Measurements from ENCODE around the gene INSYN2B. TPM values are rescaled to one million over a fixed set of nuclear protein-coding genes. Genes with fewer than 3 reads are reported as not detected.

INSYN2B gene
- total and polyA plus RNA-seq, 11 donors = 0.12 to 0.59 (median 0.17) TPM; not detected in 6

- intact Hi-C loops (cut with DNase I) = no loop called here
- 48 to 62% (median 52%) methylated on average over 8 of the region's 8 CpGs for WGBS, 4 donors
- peak; percentile 17 to 66 (median 37) for DNase-seq
These were observed 9.2 kb downstream of the INSYN2B start for GRCh38 chr5:169970911-169971765.

GRCh38 chr5:169970339-169970738, 10.0 kb downstream of the INSYN2B start:
- Histone ChIP-seq H3K27ac (no peak overlapping the region), H3K9me3 (no peaks in the 10 kb centered on the region), H3K4me3 (no peak overlapping the region), H3K36me3 (no peaks in the 10 kb centered on the region), H3K4me1 (peaks cover 0 to 13% (median 0%) of the 10 kb centered on the region in 12 donors), H3K27me3 (peaks cover 0 to 12% (median 0%) of the 10 kb centered on the region in 9 donors)
- intact Hi-C loops (cut with DNase I) = no loop called here
- DNase-seq (no peak), ATAC-seq (no peak)
- TF ChIP-seq, protein P1, sequence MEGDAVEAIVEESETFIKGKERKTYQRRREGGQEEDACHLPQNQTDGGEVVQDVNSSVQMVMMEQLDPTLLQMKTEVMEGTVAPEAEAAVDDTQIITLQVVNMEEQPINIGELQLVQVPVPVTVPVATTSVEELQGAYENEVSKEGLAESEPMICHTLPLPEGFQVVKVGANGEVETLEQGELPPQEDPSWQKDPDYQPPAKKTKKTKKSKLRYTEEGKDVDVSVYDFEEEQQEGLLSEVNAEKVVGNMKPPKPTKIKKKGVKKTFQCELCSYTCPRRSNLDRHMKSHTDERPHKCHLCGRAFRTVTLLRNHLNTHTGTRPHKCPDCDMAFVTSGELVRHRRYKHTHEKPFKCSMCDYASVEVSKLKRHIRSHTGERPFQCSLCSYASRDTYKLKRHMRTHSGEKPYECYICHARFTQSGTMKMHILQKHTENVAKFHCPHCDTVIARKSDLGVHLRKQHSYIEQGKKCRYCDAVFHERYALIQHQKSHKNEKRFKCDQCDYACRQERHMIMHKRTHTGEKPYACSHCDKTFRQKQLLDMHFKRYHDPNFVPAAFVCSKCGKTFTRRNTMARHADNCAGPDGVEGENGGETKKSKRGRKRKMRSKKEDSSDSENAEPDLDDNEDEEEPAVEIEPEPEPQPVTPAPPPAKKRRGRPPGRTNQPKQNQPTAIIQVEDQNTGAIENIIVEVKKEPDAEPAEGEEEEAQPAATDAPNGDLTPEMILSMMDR (IDR thresholded peaks at IDR 0.05) = no peak
- TF ChIP-seq POLR2A (IDR thresholded peaks at IDR 0.05) = no peak

More at GRCh38 chr5:169970911-169971765, 9.2 kb downstream of the INSYN2B start:
- Histone ChIP-seq H3K4me1 (peaks cover 0 to 13% (median 0%) of the 10 kb centered on the region in 12 donors), H3K27me3 (peaks cover 0 to 12% (median 0%) of the 10 kb centered on the region in 9 donors), H3K27ac (no peak overlapping the region), H3K36me3 (no peaks in the 10 kb centered on the region), H3K9me3 (no peaks in the 10 kb centered on the region), H3K4me3 (no peak overlapping the region)
- peak in 2 of 4 donors; percentile 55 to 61 for ATAC-seq
- TF ChIP-seq, protein P1 (IDR thresholded peaks at IDR 0.05) = no peak
- TF ChIP-seq POLR2A (IDR thresholded peaks at IDR 0.05) = no peak

GRCh38 chr5:169964246-169964645, 16.0 kb downstream of the INSYN2B start:
- WGBS, 4 donors = 64 to 85% (median 74%) methylated on average over 4 to 5 of the region's 5 CpGs
- no peak for DNase-seq
- Histone ChIP-seq H3K36me3 (no peaks in the 10 kb centered on the region), H3K9me3 (no peaks in the 10 kb centered on the region), H3K4me1 (no peaks in the 10 kb centered on the region), H3K4me3 (no peak overlapping the region), H3K27ac (no peak overlapping the region), H3K27me3 (peaks cover 0 to 13% (median 0%) of the 10 kb centered on the region in 9 donors)
- no peak for ATAC-seq
- TF ChIP-seq, protein P1 (IDR thresholded peaks at IDR 0.05) = no peak
- TF ChIP-seq POLR2A (IDR thresholded peaks at IDR 0.05) = no peak
- intact Hi-C loops (cut with DNase I) = no loop called here

- ATAC-seq (no peak), DNase-seq (no peak)
- H3K4me3 ChIP-seq = no peak overlapping the region
- 81 to 99% (median 88%) methylated on average over 2 of the region's 2 CpGs for whole genome bisulfite sequencing, 4 donors
- TF ChIP-seq, protein P1 (IDR thresholded peaks at IDR 0.05) = no peak
- no peak for TF ChIP-seq POLR2A (IDR thresholded peaks at IDR 0.05)
- no peaks in the 10 kb centered on the region for H3K4me1 ChIP-seq
- no peak overlapping the region for H3K27ac ChIP-seq
- intact Hi-C loops (cut with DNase I) = no loop called here
- no peaks in the 10 kb centered on the region for H3K9me3 ChIP-seq
- H3K36me3 ChIP-seq = no peaks in the 10 kb centered on the region
- peaks cover 0 to 13% (median 0%) of the 10 kb centered on the region in 9 donors for H3K27me3 ChIP-seq
These were observed 19.6 kb downstream of the INSYN2B start for GRCh38 chr5:169960659-169961058.

Measured in heart left ventricle (tissue), 16 donors.